Heart left ventricle (tissue), 16 donors: Measurements from ENCODE around the gene NEU1. TPM values are rescaled to one million over a fixed set of nuclear protein-coding genes. Genes with fewer than 3 reads are reported as not detected.
"Not testable (repeated sequence)": the region's sequence is repeated elsewhere in the genome, so short reads cannot be mapped to it uniquely, and the experiment has no call there.

ENCODE experiments used
- ATAC-seq, 4 donors: fragments of 200-7000 bp; cut with Tn5 transposase; one replicate each; pipeline ENCODE4 v1.9.1; 2020 to 2022; ENCODE audit warnings: moderate library complexity in 4 of 4, mild to moderate bottlenecking in 3 of 4, moderate number of reproducible peaks in 1 of 4
- DNase-seq, 5 donors: peaks; one replicate each; pipeline ENCODE4 v3.0.0-alpha.2; 2020
- H3K27ac ChIP-seq, 12 donors: fragments of 200-600 bp; sonication (generic) in 4 of 12; one replicate each; pipeline versions ENCODE4 v1.5.0 to v1.8.0; 2016 to 2022; ENCODE audit warnings: mild to moderate bottlenecking in 2 of 12
- H3K27me3 ChIP-seq, 9 donors: fragments of 200-600 bp; sonication (generic) in 2 of 9; one replicate each; pipeline versions ENCODE4 v1.5.1 to v1.8.0; 2016 to 2022; ENCODE audit warnings: mild to moderate bottlenecking in 3 of 9
- H3K36me3 ChIP-seq, 9 donors: fragments of 200-600 bp; sonication (generic) in 2 of 9; one replicate each; pipeline versions ENCODE4 v1.5.0 to v1.8.0; 2018 to 2022; ENCODE audit warnings: mild to moderate bottlenecking in 2 of 9
- H3K4me1 ChIP-seq, 12 donors: fragments of 200-600 bp; sonication (generic) in 4 of 12; one replicate each; pipeline versions ENCODE4 v1.5.0 to v1.8.0; 2016 to 2022; ENCODE audit warnings: mild to moderate bottlenecking in 3 of 12
- H3K4me3 ChIP-seq, 12 donors: fragments of 200-600 bp; sonication (generic) in 4 of 12; one replicate each; pipeline versions ENCODE4 v1.5.0 to v1.8.0; 2017 to 2022; ENCODE audit warnings: mild to moderate bottlenecking in 9 of 12, moderate library complexity in 4 of 12
- H3K9me3 ChIP-seq, 12 donors: fragments of 200-600 bp; sonication (generic) in 4 of 12; one replicate each; pipeline versions ENCODE4 v1.5.0 to v1.8.0; 2016 to 2022; ENCODE audit warnings: mild to moderate bottlenecking in 1 of 12
- CTCF ChIP-seq, 12 donors: fragments of 200-600 bp; sonication (generic) in 4 of 12; IDR thresholded peaks; one replicate each; pipeline versions ENCODE4 v1.5.0 to v1.8.0; 2018 to 2022; ENCODE audit warnings: antibody characterized with exemption in 12 of 12, mild to moderate bottlenecking in 5 of 12
- POLR2A ChIP-seq, 2 donors: fragments of 450-650 bp; IDR thresholded peaks; one replicate each; pipeline ENCODE4 v1.6.1; 2017; ENCODE audit warnings: antibody characterized with exemption in 2 of 2, mild to moderate bottlenecking in 2 of 2, moderate library complexity in 2 of 2
- WGBS, 4 donors: extraction: QIAGEN DNeasy Blood & Tissue Kit in 2 of 4; methylation state at CpG; one replicate each; pipeline versions ENCODE4 v1.1.5 to v1.1.7; 2013 to 2018; 5-methylcytosine and 5-hydroxymethylcytosine counted together
- intact Hi-C, 10 donors: fragments of 100-400 bp; cut with DNase I; formaldehyde crosslinking; loops; one replicate each; pipeline versions ENCODE4 v1.11.1 to v1.14.2; 2022
- polyA plus RNA-seq, 2 donors: library from polyadenylated mRNA; stranded (reverse); fragments of 200-250 nt; gene quantifications; one replicate each; pipeline ENCODE4 v1.2.3, GENCODE V29; 2013
- total RNA-seq, 9 donors: library from RNA; depleted of rRNA in 2 of 9; stranded (reverse); fragments of >200 nt in 2 of 9; fragmentation: NEBNext Ultra II Directional in 3 of 9; extraction: Animal tissue kit (Norgen Biotek cat#: 25700) in 3 of 9; gene quantifications; one replicate each; pipeline versions ENCODE4 v1.1.0 to v1.2.4, GENCODE V29; 2016 to 2023
- donor health status: ischemic (EF 13 %, LVEDD 7.1; RV severe dilation, severe dysfunction).
- donor health status: healthy with polysubstance abuse.
- donor health status: DM: no; HTN: yes; CAD: no.
- donor health status: DM: no; HTN: no; CAD: no.
- donor health status: ischemic (EF 25% LVEDD 6.9; RV normal size, moderate dysfunction).
- donor health status: ischemic (EF 25% LVEDD 5.7; RV mildly dilated, moderate dysfunction).
- donor health status: healthy.
- donor health status: DM: yes; HTN: yes; CAD: no.
- donor health status: ischemic (EF 35%, LVEDD 5.7; RV mildly dilated, moderate dysfunction).
- donor health status: nonischemic (EF 11% LVEDD 7.7; RV severe dilation, severe dysfunction).
- donor health status: DM: yes; HTN: yes; CAD: no.
- donor health status: PGD.
- donor health status: ischemic (EF 29% LVEDD 5.4; RV normal size, mild dysfunction).
- donor health status: nonischemic (EF 23%, LVEDD 6.1; RV moderate dilation, normal function).

Gene NEU1
- total and polyA plus RNA-seq, 11 donors = 18.7 to 63.1 (median 27.6) TPM

DNA sequence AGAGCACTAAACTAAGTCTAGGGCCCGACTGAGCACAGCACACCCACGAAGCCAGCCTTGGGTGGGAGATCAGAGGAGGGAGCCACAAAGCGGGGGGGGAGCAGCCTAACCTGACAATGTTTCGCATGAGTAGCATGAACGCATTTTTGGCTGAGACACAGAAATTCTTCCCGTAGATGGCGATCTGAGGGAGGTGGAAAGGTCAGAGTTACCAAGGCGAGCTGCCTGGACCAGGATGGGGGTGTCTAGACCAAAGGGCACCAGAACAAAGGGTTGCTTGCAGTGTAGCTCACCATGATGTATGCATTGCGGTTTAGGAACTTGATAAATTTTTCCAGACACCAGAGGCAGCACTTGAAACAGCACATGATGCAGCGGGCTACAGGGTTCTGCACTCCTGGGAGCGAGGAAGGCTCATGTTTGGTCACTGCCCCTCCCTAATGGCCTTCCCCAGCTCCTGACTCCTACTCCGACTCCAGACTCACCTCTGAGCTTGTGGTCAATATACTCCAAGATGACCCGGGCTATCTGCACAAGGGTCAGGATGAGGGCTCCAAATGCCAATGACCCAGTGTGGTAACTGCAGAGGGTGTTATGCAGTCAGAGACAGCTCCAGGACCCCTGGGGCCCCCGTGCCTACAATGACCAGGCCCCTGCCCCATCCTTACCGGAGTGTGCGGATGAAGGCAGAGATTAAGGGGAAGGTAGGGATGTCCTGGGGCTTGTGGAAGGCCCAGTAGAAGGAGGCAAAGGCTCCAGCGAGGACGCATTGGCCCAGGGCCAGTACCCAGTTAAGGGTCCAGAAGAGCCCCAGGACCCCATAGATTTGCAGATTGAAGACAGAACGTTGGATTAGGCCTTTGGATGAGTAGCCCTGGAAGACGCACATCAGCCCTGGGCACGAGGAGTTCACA, 2.8 kb upstream of the NEU1 start:
- Histone ChIP-seq H3K4me1 (peaks cover 0 to 24% (median 16%) of the 10 kb centered on the region in 12 donors), H3K36me3 (peaks cover 0 to 9% (median 4%) of the 10 kb centered on the region in 9 donors), H3K27me3 (no peaks in the 10 kb centered on the region), H3K27ac (no peak overlapping the region), H3K4me3 (no peak overlapping the region), H3K9me3 (no peaks in the 10 kb centered on the region)
- TF ChIP-seq POLR2A (IDR thresholded peaks at IDR 0.05) = no peak
- TF ChIP-seq CTCF (IDR thresholded peaks at IDR 0.05) = no peak
- no peak for DNase-seq
- 82 to 84% (median 84%) methylated on average over 20 to 21 of the region's 21 CpGs for WGBS, 4 donors
- intact Hi-C loops = loop anchor here in 1 of 10 donors (10.0 kb wide), 1 partner anchor 181 kb away; the partner anchor contains the start of gene LY6G5C
- ATAC-seq = no peak

- H3K27me3 ChIP-seq = no peaks in the 10 kb centered on the region
- ATAC-seq (no peak), DNase-seq (no peak)
- no peak overlapping the region for H3K27ac ChIP-seq
- TF ChIP-seq CTCF (IDR thresholded peaks at IDR 0.05) = no peak
- TF ChIP-seq POLR2A (IDR thresholded peaks at IDR 0.05) = no peak
- no peaks in the 10 kb centered on the region for H3K9me3 ChIP-seq
- WGBS, 4 donors = 86 to 91% (median 88%) methylated on average over 8 of the region's 8 CpGs
- intact Hi-C loops = loop anchor here in 1 of 10 donors (10.0 kb wide), 1 partner anchor 180 kb away; the partner anchor contains the start of gene LY6G5C
- peaks cover 0 to 16% (median 10%) of the 10 kb centered on the region in 9 donors for H3K36me3 ChIP-seq
- H3K4me1 ChIP-seq = peaks cover 0 to 24% (median 16%) of the 10 kb centered on the region in 12 donors
- no peak overlapping the region for H3K4me3 ChIP-seq
Observed at GRCh38 chr6:31864818-31865204, 2.2 kb upstream of the NEU1 start.

- Histone ChIP-seq H3K4me1 (peaks cover 0 to 24% (median 16%) of the 10 kb centered on the region in 12 donors), H3K36me3 (peaks cover 0 to 22% (median 16%) of the 10 kb centered on the region in 9 donors), H3K27ac (peak overlapping the region in 11 of 12 donors; percentile 38 to 90 (median 64)), H3K4me3 (peak overlapping the region; percentile 13 to 91 (median 68))
- peak in 1 of 12 donors; percentile 1 for TF ChIP-seq CTCF (IDR thresholded peaks at IDR 0.05)
- not testable (repeated sequence) for ATAC-seq, H3K9me3 ChIP-seq, H3K27me3 ChIP-seq, DNase-seq
- intact Hi-C loops = loop anchor here in 1 of 10 donors (10.0 kb wide), 1 partner anchor 179 kb away; the partner anchor contains the start of gene LY6G5C
- WGBS, 4 donors = 15 to 18% (median 15%) methylated on average over 15 to 16 of the region's 16 CpGs
Observed at GRCh38 chr6:31864123-31864562, 1.5 kb upstream of the NEU1 start.

- Histone ChIP-seq H3K4me1 (peaks cover 0 to 24% (median 16%) of the 10 kb centered on the region in 12 donors), H3K27ac (peak overlapping the region in 10 of 12 donors; percentile 70 to 90 (median 84)), H3K36me3 (peaks cover 0 to 44% (median 38%) of the 10 kb centered on the region in 9 donors), H3K4me3 (peak overlapping the region; percentile 62 to 91 (median 76)), H3K9me3 (no peaks in the 10 kb centered on the region), H3K27me3 (no peaks in the 10 kb centered on the region)
- DNase-seq (no peak), ATAC-seq (no peak)
- 38 to 50% (median 45%) methylated on average over 17 of the region's 17 CpGs for WGBS, 4 donors
- no peak for TF ChIP-seq CTCF (IDR thresholded peaks at IDR 0.05)
- intact Hi-C loops = loop anchor here in 4 of 10 donors (2.0 to 10.0 kb wide), 3 partner anchors 25 to 177 kb away; partner anchors contain the start of gene LY6G5C (in 1 of the 4)
Observed at GRCh38 chr6:31861919-31862343, 690 bp downstream of the NEU1 start.
